Activated CD8-positive, alpha-beta memory T cell treated with anti-CD3 and anti-CD28 coated beads for 36 hours (primary cell): Measurements from ENCODE around the gene CPVL. TPM values are rescaled to one million over a fixed set of nuclear protein-coding genes. Genes with fewer than 3 reads are reported as not detected.

Source experiments
- CTCF ChIA-PET: fragments of 350-600 bp; sonication (Branson Sonifier 250); formaldehyde crosslinking; loops from one replicate; lab custom pipeline; 2021; ENCODE audit warnings: antibody characterized with exemption; lab: Charles Lee
- POLR2A ChIA-PET: fragments of 350-600 bp; sonication (Branson Sonifier 250); formaldehyde crosslinking; loops from one replicate; lab custom pipeline; 2021; ENCODE audit warnings: antibody characterized with exemption; lab: Charles Lee
- total RNA-seq, 2 experiments: library from RNA; stranded (reverse); gene quantifications; one replicate each; pipeline ENCODE4 v1.2.3, GENCODE V29; 2021

CPVL gene
- total RNA-seq, 2 experiments from 2014 or later: 0.25 TPM; not detected in 1

DNA sequence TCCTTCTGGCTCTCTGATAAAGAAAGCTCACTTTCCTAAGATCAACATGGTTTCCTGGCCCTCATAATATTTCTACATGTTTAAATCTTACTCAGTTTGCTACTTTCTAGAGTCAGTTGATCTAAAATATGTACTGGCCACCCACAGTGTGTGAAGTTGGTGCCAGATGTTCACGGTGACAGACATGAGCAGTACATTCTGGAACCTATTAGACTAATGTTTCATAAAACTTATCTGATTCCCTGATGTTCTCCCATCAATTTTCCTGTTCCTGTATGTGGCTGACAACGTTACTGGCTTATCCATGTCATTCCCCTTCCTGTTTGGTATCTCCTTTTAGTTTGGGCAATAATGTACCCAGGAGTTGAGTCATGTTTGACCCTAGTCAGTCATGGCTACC is 13.7 kb upstream of the CPVL start:
- CTCF ChIA-PET: no interaction called here
- POLR2A ChIA-PET: no interaction called here

DNA sequence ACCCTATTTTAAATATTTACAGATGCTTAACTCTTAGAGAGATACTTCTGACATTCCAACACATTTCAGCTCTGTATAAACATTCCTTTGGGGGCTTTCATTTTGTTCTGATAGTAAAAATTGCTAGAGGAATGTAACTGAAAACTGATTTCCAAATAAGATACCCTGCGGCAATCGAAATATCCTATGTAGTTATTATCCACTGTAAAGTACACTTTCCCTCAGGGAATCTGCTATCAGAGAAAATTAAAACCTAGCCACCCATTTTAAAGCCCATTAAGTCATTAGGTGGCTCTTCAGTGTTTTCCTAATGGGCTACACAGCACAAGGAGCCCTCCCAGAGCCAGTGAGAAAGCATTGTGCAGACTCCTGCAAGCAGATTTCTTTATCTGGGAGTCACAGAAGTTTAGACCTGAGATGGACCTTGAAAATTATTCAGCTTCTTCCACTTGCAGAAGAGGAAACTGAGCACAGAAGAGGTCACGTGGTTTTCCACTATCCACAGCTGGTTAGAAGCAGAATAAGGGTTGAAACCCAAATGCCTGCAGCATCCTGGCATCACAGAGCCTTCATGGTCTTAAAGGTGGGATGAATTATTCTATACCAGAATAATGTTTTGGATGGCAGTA is 12.6 kb upstream of the CPVL start:
- POLR2A ChIA-PET: no interaction called here
- CTCF ChIA-PET: no interaction called here

DNA sequence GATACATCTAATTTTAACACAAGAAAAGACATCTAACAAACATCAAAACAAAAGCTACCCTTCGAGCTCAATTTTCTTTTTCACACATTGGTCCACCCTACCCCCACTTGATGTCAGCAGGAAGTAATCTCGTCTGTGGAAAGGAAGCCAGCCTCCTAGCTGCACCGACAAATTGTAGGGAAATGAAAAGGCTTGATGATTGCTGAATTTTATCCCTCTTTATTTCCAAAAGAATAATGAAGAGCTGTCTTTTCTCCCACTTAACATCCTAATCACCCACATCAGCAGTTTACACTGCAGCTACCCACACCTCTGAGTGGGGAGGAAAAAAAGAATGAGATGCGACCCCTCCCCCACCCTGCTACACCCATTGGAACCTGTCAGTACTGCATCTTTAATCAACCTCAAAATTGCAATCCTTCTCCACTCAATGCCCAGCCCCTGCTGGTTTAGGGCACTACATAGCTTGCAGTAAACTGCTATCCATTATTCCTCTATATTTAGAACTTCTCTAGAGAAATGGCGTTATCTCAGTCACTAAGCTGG is 10.6 kb upstream of the CPVL start:
- ChIA-PET POLR2A (no interaction called here), CTCF (no interaction called here)

DNA sequence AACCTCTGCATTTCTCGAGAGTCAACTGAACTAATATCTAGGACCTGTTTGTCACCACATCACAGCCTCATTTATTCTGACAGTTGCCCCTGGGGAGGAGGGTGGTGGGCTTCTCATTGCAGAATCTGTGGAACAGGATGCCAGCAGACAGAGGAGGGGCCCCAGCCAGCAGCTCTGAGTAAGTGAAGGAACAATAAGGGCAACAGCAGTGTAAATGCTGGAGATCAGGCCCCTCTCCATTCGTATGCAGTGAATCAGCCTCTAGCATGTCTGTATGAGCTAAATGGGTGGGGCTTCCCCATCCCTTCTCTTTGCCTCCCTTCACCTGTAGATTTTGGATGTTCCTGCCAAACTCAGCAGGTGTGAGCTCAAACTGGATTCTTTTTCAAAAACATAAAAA is 7.7 kb upstream of the CPVL start:
- POLR2A ChIA-PET: no interaction called here
- CTCF ChIA-PET: no interaction called here

DNA sequence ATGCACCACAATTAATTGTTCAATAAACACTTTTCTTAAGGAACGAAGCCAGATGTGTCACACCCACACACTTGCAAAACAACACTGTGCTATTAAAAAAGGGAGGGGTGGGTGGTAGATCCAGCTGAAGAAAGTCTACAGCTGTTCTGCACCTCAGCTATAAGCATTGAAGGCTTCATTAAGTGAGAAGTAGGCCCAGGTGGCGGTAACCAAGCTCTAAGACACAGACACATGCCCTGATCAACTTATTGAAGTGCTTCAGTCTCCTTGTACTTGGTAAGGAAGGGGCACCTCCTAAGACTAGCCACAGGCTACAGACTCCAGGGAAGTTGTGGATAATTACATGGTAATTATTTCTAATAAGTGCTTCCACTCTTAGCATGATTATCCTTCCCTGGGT is 4.5 kb upstream of the CPVL start:
- ChIA-PET CTCF (no interaction called here), POLR2A (no interaction called here)

DNA sequence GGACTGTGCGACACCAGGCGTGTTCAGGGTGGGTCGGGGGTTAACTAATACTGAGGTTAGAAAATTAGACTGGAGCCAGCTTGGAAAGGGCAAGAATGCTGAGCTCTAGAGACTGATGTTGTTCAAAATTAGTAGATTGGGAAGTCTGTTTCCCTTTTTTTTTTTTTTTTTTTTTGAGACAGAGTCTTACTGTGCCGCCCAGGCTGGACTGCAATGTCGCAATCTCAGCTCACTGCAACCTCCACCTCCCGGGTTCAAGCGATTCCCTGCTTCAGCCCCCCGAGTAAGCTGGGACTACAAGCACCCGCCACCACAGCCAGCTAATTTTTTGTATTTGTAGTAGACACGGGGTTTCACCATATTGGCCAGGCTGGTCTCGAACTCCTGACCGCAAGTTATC is 2.7 kb upstream of the CPVL start:
- POLR2A ChIA-PET: interaction anchor here (0.7 kb wide), 1 partner anchor 196 kb away, joined by 6 read pairs; no protein-coding TSS in a partner anchor

DNA sequence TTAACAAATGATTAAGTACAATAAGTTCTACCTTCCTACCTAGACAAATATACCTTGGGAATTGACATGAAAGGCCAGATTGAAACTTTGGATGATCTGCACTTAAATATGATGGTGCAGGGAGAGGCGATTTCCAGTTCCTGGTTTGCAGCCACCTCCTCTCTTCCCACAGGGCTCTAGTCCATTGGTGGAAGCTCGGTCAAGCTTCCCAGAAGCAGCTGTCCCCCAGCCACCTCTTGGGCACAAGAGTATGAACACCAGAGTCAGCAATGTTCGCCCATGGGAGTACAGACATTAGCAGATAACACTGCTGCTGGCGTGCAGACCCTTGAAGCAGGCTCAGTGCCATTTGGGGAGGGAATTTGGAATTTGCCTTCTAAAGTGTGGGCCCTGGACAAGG is 1.5 kb upstream of the CPVL start:
- ChIA-PET POLR2A (no interaction called here), CTCF (no interaction called here)

More for the DNA sequence above, 2.7 kb upstream of the CPVL start:
- CTCF ChIA-PET: interaction anchor here (0.6 kb wide), 1 partner anchor 206 kb away, joined by 3 read pairs; no protein-coding TSS in a partner anchor

DNA sequence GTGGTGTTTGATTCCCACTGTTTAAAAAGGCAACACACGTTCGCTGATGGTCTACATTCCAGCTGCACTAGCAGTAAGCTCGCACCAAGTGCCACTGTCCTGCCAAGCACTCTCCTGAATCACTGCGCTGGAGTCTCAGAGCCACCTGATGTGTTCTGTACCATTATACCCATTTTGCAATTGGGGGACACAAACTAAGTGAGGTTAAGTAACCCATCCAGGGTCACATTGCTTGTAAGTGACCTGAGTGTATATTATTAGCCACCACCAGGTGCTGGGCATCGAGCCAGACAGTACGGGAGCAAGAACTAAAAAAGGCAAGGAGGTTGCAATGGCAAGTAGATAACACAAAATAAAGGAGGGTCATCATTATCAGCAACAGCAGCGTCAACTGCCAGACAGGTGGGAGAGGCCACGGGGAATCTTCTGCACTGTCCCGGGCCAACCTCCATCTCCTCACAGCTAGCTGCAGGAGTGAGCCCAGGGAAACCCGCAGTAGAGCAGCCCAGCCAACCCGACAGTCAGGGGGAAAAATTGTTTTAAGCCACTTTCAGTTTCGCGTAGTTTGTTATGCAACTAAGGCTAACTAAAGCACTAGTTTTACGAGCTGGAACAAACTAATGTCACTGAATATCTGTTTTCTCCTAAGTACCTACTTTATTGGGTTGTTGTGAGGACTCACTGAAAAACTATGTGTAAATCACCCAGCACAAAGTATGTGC is 712 bp upstream of the CPVL start:
- POLR2A ChIA-PET: no interaction called here
- CTCF ChIA-PET: no interaction called here

DNA sequence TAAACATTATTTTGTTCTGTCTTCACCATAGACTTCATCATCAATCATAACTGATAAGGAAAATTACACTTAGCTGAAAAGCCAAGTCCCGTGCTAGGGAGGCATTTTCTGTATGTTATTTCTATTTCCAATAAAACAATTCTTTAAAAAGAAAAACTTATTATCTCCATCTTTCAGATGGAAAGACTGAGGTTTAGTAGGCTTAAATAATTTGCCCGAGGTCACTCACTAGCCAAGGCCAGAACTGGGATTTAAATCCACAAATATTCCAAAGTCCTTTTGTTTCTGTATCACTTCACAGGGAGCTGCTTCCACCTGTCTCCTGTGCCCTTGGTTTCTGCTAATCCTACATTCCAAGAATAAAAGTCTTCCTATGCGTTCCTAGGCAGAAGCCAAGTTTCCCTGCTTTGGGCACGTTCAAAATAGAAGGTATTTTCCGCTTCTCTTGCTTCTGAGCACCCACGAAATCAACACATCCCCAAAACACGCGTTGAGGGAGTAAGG is 732 bp downstream of the CPVL start:
- ChIA-PET CTCF (no interaction called here), POLR2A (no interaction called here)

DNA sequence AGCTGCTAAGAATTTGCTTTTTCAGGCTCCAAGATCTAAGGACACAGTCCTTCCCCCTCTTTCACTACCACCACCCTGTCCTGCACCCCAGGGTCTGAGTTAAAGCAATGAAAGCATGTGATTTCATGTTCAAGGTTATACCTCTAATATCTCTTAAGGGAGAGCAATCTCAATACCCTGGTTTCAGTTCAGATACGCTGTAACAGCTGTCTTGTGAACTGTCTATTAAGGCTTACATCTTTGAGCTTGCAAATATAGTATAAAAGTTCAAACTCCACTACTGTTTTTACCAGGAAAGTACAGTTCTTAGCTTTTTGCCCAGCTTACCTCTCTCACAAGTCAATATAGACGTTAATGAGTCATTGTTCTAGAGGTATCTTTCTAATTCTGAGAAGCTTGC is 2.6 kb downstream of the CPVL start:
- POLR2A ChIA-PET: no interaction called here
- CTCF ChIA-PET: no interaction called here

DNA sequence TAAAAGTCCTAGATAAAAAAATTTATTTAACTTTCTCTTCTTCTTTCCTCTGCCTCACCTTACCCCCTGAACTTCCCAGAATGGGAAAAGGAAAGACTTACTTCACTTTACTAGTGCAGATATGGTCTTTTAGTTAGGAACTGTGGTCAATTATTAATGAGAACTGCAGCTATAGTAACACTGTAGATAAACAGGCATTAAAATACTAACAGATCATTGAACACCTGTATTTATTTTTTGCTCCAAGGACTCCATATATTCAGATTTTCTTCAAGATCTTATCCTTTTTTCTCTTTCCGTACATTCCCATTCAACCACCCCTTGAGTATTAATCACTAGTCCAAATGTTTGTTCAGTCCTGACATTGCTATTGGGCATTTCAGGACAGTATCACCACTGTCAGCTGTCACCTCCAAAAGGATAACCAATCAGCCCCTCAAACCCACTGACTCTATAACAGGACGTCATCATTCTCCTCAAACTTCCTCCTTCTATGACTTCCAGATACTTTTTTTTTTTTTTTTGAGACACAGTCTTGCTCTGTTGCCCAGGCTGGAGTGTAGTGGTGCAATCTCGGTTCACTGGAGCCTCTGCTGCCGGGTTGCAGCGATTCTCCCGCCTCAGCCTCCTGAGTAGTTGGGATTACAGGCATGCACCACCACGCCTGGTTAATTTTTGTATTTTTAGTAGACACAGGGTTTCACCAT is 4.2 kb downstream of the CPVL start:
- CTCF ChIA-PET: no interaction called here
- POLR2A ChIA-PET: no interaction called here

DNA sequence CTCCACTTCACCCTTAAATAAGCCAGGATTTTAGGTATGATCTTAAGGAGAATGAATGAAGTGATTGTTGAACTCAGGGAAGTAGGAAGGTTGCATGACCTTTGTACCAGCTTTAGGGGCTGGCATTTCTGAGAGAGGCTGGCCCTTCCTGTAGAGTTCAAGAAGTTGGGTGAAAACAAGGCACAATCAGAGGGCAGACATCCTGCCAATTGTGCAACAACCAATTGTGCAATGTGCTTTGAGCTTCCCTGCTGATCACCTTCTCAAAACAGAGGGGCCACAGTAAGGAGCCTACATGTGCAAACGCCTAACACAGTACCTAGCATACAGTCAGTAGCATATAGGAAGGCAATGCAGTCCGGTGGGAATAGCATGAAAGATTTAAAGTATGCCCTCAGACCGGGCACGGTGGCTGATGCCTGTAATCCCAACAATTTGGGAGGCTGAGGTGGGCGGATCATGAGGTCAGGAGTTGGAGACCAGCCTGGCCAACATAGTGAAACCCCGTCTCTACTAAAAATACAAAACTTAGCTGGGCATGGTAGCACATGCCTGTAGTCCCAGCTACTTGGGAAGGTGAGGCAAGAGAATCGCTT is 5.4 kb downstream of the CPVL start:
- CTCF ChIA-PET: no interaction called here
- POLR2A ChIA-PET: no interaction called here

DNA sequence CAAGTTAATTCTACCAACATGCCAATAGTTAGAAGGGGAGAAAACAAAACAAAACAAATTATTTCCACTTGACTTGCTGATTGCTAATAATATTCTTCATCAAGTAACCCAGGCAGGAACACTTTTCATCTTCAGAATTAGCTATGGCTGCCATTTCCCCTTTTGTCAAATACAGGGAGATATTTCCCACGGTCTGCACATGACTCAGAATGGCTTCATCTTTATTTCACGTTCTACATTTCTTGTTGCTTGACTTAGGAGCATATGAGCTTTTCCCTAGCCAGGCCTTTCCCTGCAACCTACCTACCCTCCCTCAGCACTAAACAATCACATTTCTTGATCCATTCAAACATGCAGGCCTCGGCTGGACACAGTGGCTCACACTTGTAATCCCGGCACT is 6.5 kb downstream of the CPVL start:
- ChIA-PET CTCF (no interaction called here), POLR2A (no interaction called here)

DNA sequence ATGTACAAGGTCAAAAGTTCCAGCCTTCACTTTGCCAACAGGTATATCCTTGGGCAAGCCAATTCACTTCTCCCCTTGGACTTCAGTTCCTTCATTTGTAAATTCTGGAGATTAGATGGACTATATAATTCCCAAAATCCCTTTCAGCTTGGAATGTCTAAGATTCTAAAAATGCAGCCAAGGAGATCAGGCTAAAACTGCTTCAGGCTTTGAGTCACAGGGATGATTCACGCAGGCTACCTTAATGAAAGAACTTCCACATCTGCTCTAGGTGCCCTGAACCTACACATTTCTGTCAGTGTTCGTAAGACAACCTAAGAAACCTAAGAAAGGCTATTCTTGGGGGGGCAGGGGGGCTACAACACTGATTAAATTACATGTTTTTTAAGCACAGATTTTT is 7.1 kb downstream of the CPVL start:
- ChIA-PET POLR2A (no interaction called here), CTCF (no interaction called here)

DNA sequence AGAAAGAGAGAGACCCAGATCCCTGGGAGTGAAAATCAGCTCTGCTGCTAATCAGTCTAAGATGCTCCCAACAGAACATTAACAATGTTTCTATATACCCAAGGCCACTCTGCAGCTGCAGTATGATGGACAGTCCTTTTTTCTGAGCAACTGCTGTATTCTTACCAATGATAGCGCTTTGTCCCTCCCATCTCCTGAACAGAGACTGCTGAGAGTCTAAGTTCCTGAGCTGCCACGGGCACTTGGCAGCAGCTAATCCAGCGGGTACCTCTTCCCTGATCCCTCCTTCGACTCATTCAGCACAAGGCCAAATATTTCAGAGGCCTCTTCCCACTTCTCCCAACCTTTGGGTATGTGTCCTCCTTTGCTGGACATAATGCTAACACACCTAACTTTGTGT is 7.7 kb downstream of the CPVL start:
- POLR2A ChIA-PET: no interaction called here
- CTCF ChIA-PET: no interaction called here

DNA sequence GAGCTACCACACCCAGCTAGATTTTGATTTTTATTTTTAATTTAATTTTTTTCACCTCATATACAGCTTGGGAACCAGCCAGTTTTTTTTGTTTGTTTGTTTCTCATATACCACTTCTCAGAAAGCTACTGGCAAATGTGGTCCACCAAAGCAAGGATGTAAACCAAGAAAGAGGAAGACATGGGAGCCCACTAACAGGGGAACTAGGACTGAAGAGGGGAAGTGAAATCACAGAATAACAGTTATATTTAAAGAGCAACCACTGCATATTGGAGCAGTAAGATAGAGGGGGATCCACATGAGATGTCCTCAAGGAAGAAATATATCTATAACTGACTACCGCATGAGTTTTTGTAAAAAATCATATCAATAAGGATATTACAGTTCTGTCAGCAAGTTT is 10.5 kb downstream of the CPVL start:
- ChIA-PET POLR2A (no interaction called here), CTCF (no interaction called here)

DNA sequence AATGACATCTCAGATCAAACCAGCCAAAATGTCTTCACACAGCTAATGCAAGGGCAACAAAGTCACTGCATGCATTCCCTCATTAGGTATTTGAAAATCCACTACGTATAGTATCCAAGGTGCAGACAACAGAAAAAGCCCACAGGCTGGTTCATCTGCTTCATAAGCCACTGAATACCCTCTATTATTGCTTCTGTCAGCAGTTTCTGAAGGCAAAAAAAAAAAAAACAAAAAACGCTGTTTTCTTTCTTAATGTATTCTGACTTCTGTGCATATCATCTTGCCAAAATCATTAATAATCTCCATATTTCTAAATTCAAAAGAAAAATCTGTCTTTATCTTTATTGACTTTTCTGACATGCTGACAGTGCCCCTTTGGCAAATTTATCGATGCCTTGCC is 13.4 kb downstream of the CPVL start:
- ChIA-PET CTCF (interaction anchor here (1.1 kb wide), 1 partner anchor 789 kb away, joined by 3 read pairs; no protein-coding TSS in a partner anchor), POLR2A (no interaction called here)

DNA sequence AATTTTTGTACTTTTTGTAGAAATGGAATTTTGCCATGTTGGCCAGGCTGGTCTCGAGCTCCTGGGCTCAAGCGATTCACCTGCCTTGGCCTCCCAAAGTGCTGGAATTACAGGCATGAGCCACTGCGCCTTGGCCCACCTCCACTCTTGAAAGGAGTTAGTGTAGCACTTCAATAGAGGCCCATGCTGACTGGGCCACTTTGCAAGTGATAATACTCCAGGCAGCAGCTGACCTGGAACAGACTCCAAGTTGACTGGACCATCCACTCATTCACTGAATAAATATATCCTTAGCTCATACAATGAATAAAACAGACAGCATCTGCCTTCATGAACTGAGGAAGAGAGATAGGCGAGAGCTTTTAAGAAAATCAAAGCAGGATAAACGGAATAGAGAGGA is 14.7 kb downstream of the CPVL start:
- POLR2A ChIA-PET: no interaction called here
- CTCF ChIA-PET: no interaction called here

DNA sequence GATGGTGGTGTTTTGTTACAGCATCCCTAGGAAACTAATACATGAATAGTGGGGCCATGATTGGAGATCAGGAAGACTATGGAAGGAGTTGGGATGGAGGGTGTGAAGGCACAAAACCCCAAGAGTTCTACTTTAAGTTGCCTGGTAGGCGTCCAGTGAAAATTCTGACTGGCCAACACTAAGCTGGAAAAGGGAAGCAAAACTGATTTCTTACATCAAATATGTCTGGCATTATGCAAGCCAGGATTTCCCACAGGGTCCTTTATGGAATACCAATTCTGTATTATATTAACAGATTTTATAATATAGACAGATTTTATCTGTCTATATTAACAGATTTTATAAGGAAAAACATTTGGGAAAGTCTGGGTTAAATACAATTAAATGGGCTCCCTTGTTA is 16.2 kb downstream of the CPVL start:
- ChIA-PET CTCF (no interaction called here), POLR2A (no interaction called here)

DNA sequence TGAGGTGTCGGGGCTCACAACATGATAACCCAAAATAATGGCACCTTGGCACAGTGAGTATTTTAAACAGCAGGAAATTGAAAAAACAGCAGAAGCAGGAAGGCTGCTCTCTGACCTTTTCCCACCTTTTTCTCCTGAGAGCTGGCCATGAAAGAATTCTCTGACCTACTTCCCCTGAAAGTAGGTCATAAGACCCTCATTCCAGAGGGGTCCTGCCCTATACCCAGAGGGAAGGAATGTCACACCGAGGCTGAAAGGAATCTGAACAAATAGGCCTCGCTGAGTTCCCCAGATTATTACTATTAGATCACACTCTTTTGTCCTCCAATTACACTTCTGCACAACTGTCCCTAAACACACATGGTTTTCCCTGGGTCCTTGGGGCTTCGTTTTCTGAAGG is 18.8 kb downstream of the CPVL start:
- ChIA-PET POLR2A (no interaction called here), CTCF (no interaction called here)
